Gastroesophageal sphincter (tissue), 4 donors: ENCODE results near the gene ITLN1. TPM values are rescaled to one million over a fixed set of nuclear protein-coding genes. Genes with fewer than 3 reads are reported as not detected.

Experiments used
- ATAC-seq: fragments of 150-250 bp; one replicate; pipeline ENCODE4 v1.9.1; 2016; ENCODE audit warnings: mild to moderate bottlenecking, moderate library complexity
- H3K27ac ChIP-seq, 4 donors: fragments of 200-600 bp; sonication (generic) in 3 of 4; 1 replicate in 3 of 4; 2 replicates in 1 of 4; pipeline ENCODE4 v1.5.1; 2016 to 2019
- H3K27me3 ChIP-seq: fragments of 200-600 bp; sonication (generic); one replicate; pipeline ENCODE4 v1.5.1; 2019
- H3K36me3 ChIP-seq, 2 donors: fragments of 200-600 bp; sonication (generic); one replicate each; pipeline ENCODE4 v1.5.1; 2019; ENCODE audit warnings: control low read depth in 1 of 2
- H3K4me1 ChIP-seq, 3 donors: fragments of 200-600 bp; sonication (generic); 1 replicate in 2 of 3; 2 replicates in 1 of 3; pipeline ENCODE4 v1.5.1; 2016 to 2019; ENCODE audit warnings: control low read depth in 2 of 3
- H3K4me3 ChIP-seq, 2 donors: fragments of 200-600 bp; sonication (generic); one replicate each; pipeline ENCODE4 v1.5.1; 2019; ENCODE audit warnings: mild to moderate bottlenecking in 1 of 2, moderate library complexity in 1 of 2
- H3K9me3 ChIP-seq, 3 donors: fragments of 200-600 bp; sonication (generic); one replicate each; pipeline ENCODE4 v1.5.1; 2017 to 2019; ENCODE audit warnings: control low read depth in 2 of 3
- EP300 ChIP-seq: sonication (generic); formaldehyde crosslinking; IDR thresholded peaks from one replicate; pipeline ENCODE4 v1.6.1; 2017; ENCODE audit warnings: antibody characterized with exemption, mild to moderate bottlenecking
- POLR2A ChIP-seq, 2 donors: fragments of 450-650 bp; IDR thresholded peaks; one replicate each; pipeline ENCODE4 v1.6.1; 2017; ENCODE audit warnings: antibody characterized with exemption in 2 of 2, mild to moderate bottlenecking in 2 of 2, moderate library complexity in 1 of 2
- POLR2AphosphoS5 ChIP-seq: sonication (generic); formaldehyde crosslinking; IDR thresholded peaks from one replicate; pipeline ENCODE4 v1.6.1; 2017; ENCODE audit warnings: antibody characterized with exemption
- WGBS, 2 donors: methylation state at CpG; one replicate each; pipeline ENCODE4 v1.1.5; 2018; ENCODE audit warnings: low coverage in 1 of 2; 5-methylcytosine and 5-hydroxymethylcytosine counted together
- total RNA-seq, 4 donors: library from RNA; depleted of rRNA; stranded (reverse); fragments of >200 nt; gene quantifications; one replicate each; pipeline ENCODE4 v1.1.0, GENCODE V29; 2016
- TF ChIP-seq, protein P1 (sequence below), 4 experiments: fragments of 200-600 bp in 2 of 4; fragments of 450-650 bp in 2 of 4; sonication (generic) in 1 of 4; IDR thresholded peaks; one replicate each; pipeline ENCODE4 v1.5.1; 2017 to 2019; ENCODE audit warnings: antibody characterized with exemption in 4 of 4, mild to moderate bottlenecking in 2 of 4, moderate library complexity in 2 of 4

Gene ITLN1
- total RNA-seq, 4 donors from 2014 or later = 0.46 to 1.9 TPM; not detected in 2

DNA sequence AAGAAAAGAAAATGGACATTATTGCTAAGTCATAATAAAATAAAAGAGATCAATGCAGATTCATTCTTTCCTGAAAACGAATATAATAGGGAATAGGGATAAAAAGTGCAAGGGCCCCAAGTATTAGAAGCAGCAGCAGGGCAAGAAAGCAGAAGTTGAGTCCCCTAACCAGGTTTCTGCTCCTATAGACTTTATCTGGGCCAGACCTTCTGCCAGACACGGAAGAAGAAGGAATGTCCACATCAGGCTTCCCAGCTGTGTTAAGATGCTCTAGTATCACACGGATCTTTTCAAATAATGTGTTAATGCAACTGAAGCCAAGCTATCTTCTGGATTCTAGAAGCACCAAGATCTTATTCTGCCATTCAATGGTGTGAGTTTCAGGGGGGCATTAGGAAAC is 49.2 kb downstream of the ITLN1 start:
- H3K27me3 ChIP-seq = no peaks in the 10 kb centered on the region
- no peak for ATAC-seq
- no peaks in the 10 kb centered on the region for H3K36me3 ChIP-seq
- H3K4me1 ChIP-seq = peaks cover 0 to 7% (median 0%) of the 10 kb centered on the region in 3 donors
- TF ChIP-seq, protein P1, sequence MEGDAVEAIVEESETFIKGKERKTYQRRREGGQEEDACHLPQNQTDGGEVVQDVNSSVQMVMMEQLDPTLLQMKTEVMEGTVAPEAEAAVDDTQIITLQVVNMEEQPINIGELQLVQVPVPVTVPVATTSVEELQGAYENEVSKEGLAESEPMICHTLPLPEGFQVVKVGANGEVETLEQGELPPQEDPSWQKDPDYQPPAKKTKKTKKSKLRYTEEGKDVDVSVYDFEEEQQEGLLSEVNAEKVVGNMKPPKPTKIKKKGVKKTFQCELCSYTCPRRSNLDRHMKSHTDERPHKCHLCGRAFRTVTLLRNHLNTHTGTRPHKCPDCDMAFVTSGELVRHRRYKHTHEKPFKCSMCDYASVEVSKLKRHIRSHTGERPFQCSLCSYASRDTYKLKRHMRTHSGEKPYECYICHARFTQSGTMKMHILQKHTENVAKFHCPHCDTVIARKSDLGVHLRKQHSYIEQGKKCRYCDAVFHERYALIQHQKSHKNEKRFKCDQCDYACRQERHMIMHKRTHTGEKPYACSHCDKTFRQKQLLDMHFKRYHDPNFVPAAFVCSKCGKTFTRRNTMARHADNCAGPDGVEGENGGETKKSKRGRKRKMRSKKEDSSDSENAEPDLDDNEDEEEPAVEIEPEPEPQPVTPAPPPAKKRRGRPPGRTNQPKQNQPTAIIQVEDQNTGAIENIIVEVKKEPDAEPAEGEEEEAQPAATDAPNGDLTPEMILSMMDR (IDR thresholded peaks at IDR 0.05) = no peak
- TF ChIP-seq POLR2AphosphoS5 (no peak), POLR2A (IDR thresholded peaks at IDR 0.05) (no peak), EP300 (no peak)
- no peaks in the 10 kb centered on the region for H3K9me3 ChIP-seq
- H3K27ac ChIP-seq = no peak overlapping the region
- WGBS, 2 donors = 61 to 72% methylated on average over 2 to 3 of the region's 3 CpGs
- no peak overlapping the region for H3K4me3 ChIP-seq

DNA sequence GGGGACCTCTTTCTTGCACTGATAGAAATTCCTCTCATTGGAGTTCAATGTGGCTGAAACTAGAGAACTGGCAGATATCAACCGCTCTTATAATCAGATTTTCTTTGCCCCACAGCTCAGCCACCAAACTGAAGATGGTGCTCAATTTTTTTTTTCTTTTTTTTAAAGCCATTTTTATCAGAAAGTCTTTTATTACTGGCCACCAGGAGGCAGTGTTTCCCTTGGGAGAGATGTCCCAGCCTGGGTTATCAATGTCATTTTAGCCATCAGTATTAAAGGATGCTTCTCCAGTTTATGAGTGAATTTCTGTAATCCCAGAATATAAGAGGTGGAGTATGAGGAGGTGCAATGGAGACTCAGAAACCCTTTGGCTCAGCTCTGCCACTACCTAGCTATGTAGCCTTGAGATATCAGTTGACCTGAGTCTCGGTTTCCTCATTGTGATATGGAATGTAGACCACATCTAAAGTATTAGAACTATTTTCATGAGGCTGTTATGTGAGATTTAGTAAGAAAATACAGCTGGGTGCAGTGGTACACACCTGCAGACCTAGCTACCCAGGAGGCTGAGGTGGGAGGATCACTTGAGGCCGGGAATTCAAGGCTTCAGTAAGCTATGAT is 49.9 kb downstream of the ITLN1 start:
- Histone ChIP-seq H3K9me3 (no peaks in the 10 kb centered on the region), H3K4me1 (peaks cover 0 to 7% (median 0%) of the 10 kb centered on the region in 3 donors), H3K36me3 (no peaks in the 10 kb centered on the region), H3K27me3 (no peaks in the 10 kb centered on the region), H3K27ac (no peak overlapping the region), H3K4me3 (no peak overlapping the region)
- no peak for ATAC-seq
- TF ChIP-seq, protein P1 (IDR thresholded peaks at IDR 0.05) = peak in 2 of 4 experiments; percentile 16 to 44
- TF ChIP-seq EP300 = no peak
- TF ChIP-seq POLR2AphosphoS5 = no peak
- TF ChIP-seq POLR2A (IDR thresholded peaks at IDR 0.05) = no peak
- 79 to 91% methylated on average over 2 of the region's 3 CpGs for WGBS, 2 donors

DNA sequence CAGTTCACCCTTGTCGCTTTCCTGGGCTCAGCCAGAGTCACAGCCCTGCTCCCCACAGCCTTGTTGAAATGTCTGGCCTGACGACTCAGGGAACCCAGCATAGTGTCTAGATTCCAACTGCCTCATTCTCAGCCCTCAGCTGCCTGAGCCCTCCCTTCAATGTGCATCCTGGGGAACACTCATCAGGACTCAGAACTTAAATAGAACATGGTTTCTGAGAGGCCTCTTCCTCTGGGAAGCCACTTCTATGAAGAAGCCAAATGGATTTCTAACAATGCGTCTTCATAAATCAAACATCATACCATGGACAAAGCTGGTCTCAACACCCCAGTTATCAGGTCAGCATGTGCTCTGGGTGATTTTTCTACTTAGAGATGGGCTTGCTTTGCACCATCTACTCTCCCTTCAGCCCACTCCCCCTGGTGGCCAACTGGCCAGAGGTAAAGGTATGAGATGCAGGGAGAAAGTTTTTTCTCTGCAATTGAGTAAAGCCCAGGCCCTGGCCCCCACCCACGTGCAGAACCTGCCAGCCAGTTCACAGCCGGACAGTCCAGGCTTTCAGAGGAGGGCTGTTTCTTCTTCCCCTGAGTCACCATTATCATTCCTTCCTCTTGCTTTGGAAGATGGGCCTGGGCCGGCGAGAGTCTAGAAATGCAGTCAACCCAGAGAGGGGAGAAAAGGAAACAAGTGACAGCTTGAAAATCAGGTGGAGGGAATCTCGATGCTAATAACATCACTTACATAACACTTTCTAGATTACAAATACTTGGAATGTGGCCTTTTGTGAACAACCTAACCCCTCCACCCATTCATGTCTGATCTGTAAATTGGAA is 54.4 kb downstream of the ITLN1 start:
- no peak for ATAC-seq
- Histone ChIP-seq H3K27ac (no peak overlapping the region), H3K36me3 (no peaks in the 10 kb centered on the region), H3K27me3 (no peaks in the 10 kb centered on the region), H3K4me3 (no peak overlapping the region), H3K4me1 (no peaks in the 10 kb centered on the region), H3K9me3 (no peaks in the 10 kb centered on the region)
- TF ChIP-seq, protein P1 (IDR thresholded peaks at IDR 0.05) = peak in 2 of 4 experiments; percentile 16 to 25
- TF ChIP-seq POLR2AphosphoS5 = no peak
- WGBS, 2 donors = 51 to 75% methylated on average over 3 to 6 of the region's 8 CpGs

DNA sequence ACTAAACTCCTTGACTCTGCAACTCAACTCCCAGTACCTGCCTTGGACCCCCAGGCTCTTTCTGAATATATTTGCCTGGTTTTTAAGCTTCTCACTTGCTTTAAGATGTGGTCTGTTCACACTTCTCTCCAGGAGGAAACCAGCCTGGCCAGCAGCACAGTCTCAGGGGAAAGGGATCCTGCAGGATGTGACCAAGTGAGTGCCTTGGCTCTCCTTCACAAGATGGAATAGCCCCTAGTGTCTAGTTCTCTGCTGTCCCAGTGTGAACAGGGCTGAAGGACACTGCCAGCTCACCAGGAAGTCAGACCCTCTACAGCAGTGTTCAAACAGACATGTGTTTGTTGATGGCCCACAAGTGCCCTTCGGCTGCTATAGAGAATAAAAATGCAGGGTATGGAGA is 55.2 kb downstream of the ITLN1 start:
- ATAC-seq = no peak

More for the DNA sequence above, 55.2 kb downstream of the ITLN1 start:
- Histone ChIP-seq H3K4me1 (no peaks in the 10 kb centered on the region), H3K27ac (no peak overlapping the region), H3K36me3 (no peaks in the 10 kb centered on the region), H3K4me3 (no peak overlapping the region), H3K9me3 (no peaks in the 10 kb centered on the region), H3K27me3 (no peaks in the 10 kb centered on the region)
- WGBS, 2 donors = 67% methylated on average over 1 of the region's 1 CpG
- TF ChIP-seq, protein P1 (IDR thresholded peaks at IDR 0.05) = no peak
- no peak for TF ChIP-seq POLR2A (IDR thresholded peaks at IDR 0.05)
- TF ChIP-seq EP300 = no peak
- no peak for TF ChIP-seq POLR2AphosphoS5
